ENCODE results near the gene CXorf51B. TPM values are rescaled to one million over a fixed set of nuclear protein-coding genes. Genes with fewer than 3 reads are reported as not detected.
"Not testable (repeated sequence)": the region's sequence is repeated elsewhere in the genome, so short reads cannot be mapped to it uniquely, and the experiment has no call there.

Gene CXorf51B
- total RNA-seq (2014; rRNA removed; shearing (Covaris generic); ENCODE audit: low replicate concordance) = not detected in 2 replicates

DNA sequence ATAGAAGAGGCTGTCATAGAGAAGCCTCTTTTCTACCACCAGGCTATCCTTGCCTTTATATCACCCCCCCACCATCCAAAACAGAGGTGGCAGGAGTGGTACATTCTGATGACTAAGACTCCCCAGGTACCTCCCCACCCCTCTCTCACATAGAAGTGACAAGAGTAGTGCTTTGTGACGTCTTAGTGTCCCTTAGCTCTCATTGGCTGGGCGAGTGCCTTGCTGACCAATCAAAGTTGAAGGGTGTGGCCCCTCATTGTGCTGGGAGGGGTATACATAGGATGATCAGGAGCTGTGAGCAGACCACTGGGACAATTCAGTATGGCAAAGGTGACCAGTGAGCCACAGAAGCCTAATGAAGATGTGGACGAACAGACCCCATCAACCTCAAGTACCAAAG, at the start of gene CXorf51B:
Gene CXorf51B (plus strand): TSS at position 301 of the 400 bp plus-strand sequence. CDS start 21 bp downstream, at position 322.
- H3K27ac ChIP-seq (ENCODE audit: low read length); H3K4me2 ChIP-seq (ENCODE audit: low read depth, low read length, poor library complexity, severe bottlenecking); H3K36me3 ChIP-seq (ENCODE audit: insufficient read depth, low read length); H3K9me2 ChIP-seq (replicated peaks; ENCODE audit: insufficient read depth, low read length); H3K4me3 ChIP-seq (ENCODE audit: low read length); H3K9me3 ChIP-seq (ENCODE audit: low read length); H3K4me1 ChIP-seq (ENCODE audit: low read length); H2AFZ ChIP-seq (ENCODE audit: low read length); H3K27me3 ChIP-seq (ENCODE audit: low read length); H3K79me2 ChIP-seq (ENCODE audit: low read length); DNase-seq; H4K20me1 ChIP-seq (ENCODE audit: insufficient read depth, low read depth, low read length); H3K9ac ChIP-seq (ENCODE audit: low read length): not testable (repeated sequence)

DNA sequence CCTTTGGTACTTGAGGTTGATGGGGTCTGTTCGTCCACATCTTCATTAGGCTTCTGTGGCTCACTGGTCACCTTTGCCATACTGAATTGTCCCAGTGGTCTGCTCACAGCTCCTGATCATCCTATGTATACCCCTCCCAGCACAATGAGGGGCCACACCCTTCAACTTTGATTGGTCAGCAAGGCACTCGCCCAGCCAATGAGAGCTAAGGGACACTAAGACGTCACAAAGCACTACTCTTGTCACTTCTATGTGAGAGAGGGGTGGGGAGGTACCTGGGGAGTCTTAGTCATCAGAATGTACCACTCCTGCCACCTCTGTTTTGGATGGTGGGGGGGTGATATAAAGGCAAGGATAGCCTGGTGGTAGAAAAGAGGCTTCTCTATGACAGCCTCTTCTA, 5.1 kb downstream of the CXorf51B start, which contains the start of gene CXorf51A:
Gene CXorf51A (minus strand): TSS at position 101 of the 400 bp plus-strand sequence. CDS start 21 bp downstream, at position 80.
- not testable (repeated sequence) for H3K4me1 ChIP-seq (ENCODE audit: low read length); H3K27ac ChIP-seq (ENCODE audit: low read length); H3K79me2 ChIP-seq (ENCODE audit: low read length); H3K9me2 ChIP-seq (replicated peaks; ENCODE audit: insufficient read depth, low read length); H4K20me1 ChIP-seq (ENCODE audit: insufficient read depth, low read depth, low read length); H3K36me3 ChIP-seq (ENCODE audit: insufficient read depth, low read length); H3K9me3 ChIP-seq (ENCODE audit: low read length); H3K4me2 ChIP-seq (ENCODE audit: low read depth, low read length, poor library complexity, severe bottlenecking); H2AFZ ChIP-seq (ENCODE audit: low read length); DNase-seq; H3K27me3 ChIP-seq (ENCODE audit: low read length); H3K9ac ChIP-seq (ENCODE audit: low read length); H3K4me3 ChIP-seq (ENCODE audit: low read length)

DNA sequence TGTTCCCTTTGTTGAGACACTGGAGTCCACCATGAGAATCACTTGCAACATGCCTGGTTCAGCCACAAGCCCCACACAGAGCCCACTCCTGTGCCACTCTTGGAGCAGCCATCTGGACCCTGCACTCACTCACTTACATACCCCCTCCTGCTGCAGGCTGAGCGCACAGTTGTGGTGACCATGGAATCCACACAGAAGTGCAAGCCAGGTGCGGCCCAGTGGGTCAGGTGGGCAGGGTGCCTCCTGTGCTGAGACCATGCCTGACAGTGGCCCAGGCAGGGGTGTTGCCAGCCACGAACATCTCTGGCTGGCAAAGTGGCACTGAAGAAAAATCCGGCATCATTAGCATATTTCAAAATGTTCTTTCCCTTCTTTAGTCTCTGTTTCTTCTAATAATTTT, 22.4 kb downstream of the CXorf51B start:
- Histone ChIP-seq H3K27ac (ENCODE audit: low read length) (no peak overlapping the region), H3K9me3 (ENCODE audit: low read length) (peaks cover 11% of the 10 kb centered on the region), H3K36me3 (ENCODE audit: insufficient read depth, low read length) (no peaks in the 10 kb centered on the region), H3K4me2 (ENCODE audit: low read depth, low read length, poor library complexity, severe bottlenecking) (no peak overlapping the region), H3K4me1 (ENCODE audit: low read length) (no peaks in the 10 kb centered on the region), H3K4me3 (ENCODE audit: low read length) (no peak overlapping the region), H4K20me1 (ENCODE audit: insufficient read depth, low read depth, low read length) (no peaks in the 10 kb centered on the region), H3K9ac (ENCODE audit: low read length) (no peak overlapping the region), H2AFZ (ENCODE audit: low read length) (no peak overlapping the region), H3K27me3 (ENCODE audit: low read length) (no peaks in the 10 kb centered on the region), H3K9me2 (replicated peaks; ENCODE audit: insufficient read depth, low read length) (no peaks in the 10 kb centered on the region), H3K79me2 (ENCODE audit: low read length) (no peaks in the 10 kb centered on the region)
- DNase-seq = no peak

DNA sequence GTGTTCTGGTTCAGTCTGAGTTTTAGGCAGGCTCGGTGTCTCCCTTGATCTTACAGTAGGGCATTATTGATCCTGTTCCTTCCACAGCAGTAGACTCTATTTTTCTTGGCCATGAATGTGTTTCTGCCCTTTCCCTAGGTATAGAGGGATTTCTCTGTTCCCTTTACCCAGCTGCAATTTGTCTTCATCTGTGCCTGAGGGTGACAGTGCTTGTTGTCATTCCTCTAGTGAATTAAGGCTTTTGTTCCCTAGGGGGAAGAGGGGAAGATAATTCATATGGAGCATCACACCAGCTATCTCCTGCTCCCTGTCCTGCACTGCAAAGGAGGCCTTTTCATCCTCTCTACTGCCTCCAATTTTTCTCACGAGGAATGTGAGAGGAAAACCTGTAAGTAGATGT, 44.7 kb downstream of the CXorf51B start:
- Histone ChIP-seq H3K9me2 (replicated peaks; ENCODE audit: insufficient read depth, low read length) (no peaks in the 10 kb centered on the region), H3K4me3 (ENCODE audit: low read length) (no peak overlapping the region), H3K9ac (ENCODE audit: low read length) (no peak overlapping the region)

More for the DNA sequence above, 44.7 kb downstream of the CXorf51B start:
- H3K27me3 ChIP-seq (ENCODE audit: low read length) = no peaks in the 10 kb centered on the region
- peaks cover 34% of the 10 kb centered on the region for H3K9me3 ChIP-seq (ENCODE audit: low read length)
- no peaks in the 10 kb centered on the region for H3K79me2 ChIP-seq (ENCODE audit: low read length)
- H3K27ac ChIP-seq (ENCODE audit: low read length) = no peak overlapping the region
- no peak for DNase-seq
- H2AFZ ChIP-seq (ENCODE audit: low read length) = no peak overlapping the region
- no peak overlapping the region for H3K4me2 ChIP-seq (ENCODE audit: low read depth, low read length, poor library complexity, severe bottlenecking)
- no peaks in the 10 kb centered on the region for H4K20me1 ChIP-seq (ENCODE audit: insufficient read depth, low read depth, low read length)
- no peaks in the 10 kb centered on the region for H3K36me3 ChIP-seq (ENCODE audit: insufficient read depth, low read length)
- no peaks in the 10 kb centered on the region for H3K4me1 ChIP-seq (ENCODE audit: low read length)

Other genes with a start within 250 kb of the CXorf51B start
- gene CXorf51A, start 5.0 kb downstream of the CXorf51B start, total RNA-seq (2014; rRNA removed; shearing (Covaris generic); ENCODE audit: low replicate concordance) = not detected in 2 replicates